ENCODE data around the gene KIF16B. TPM values are rescaled to one million over a fixed set of nuclear protein-coding genes. Genes with fewer than 3 reads are reported as not detected.

Gene KIF16B
- total and polyA plus RNA-seq, 2 of the 8 experiments (the other 6 are each of a cell fraction or from before 2014, with no cell fraction given): 3.0 to 9.2 TPM

- Histone ChIP-seq H2BK5ac (ENCODE audit: low read depth, low read length) (no peak overlapping the region), H2BK15ac (ENCODE audit: low read length) (no peak overlapping the region), H3K79me1 (ENCODE audit: low read depth, low read length) (no peaks in the 10 kb centered on the region), H3K79me2 (ENCODE audit: control insufficient read depth in 1 of 2, insufficient read depth in 2 of 2, low read length in 2 of 2) (no peaks in the 10 kb centered on the region), H3K27ac (ENCODE audit: low read depth, low read length) (no peak overlapping the region), H4K8ac (ENCODE audit: extremely low read depth, insufficient read depth, low read length) (no peak overlapping the region), H4K20me1 (replicated peaks in 1 of 2; ENCODE audit: control insufficient read depth in 1 of 2, insufficient read depth in 2 of 2, low read length in 2 of 2) (no peaks in the 10 kb centered on the region), H3K23me2 (ENCODE audit: low read depth, low read length) (no peaks in the 10 kb centered on the region), H2AFZ (ENCODE audit: low read length) (no peak overlapping the region), H4K5ac (ENCODE audit: insufficient read length, low read depth, low read length) (no peak overlapping the region), H3K23ac (ENCODE audit: insufficient read length) (no peak overlapping the region), H3K9me3 (ENCODE audit: insufficient read depth in 2 of 2, low read depth in 1 of 2, low read length in 1 of 2) (no peaks in the 10 kb centered on the region), H2BK120ac (replicated peaks; ENCODE audit: low read depth, low read length) (no peak overlapping the region), H3K4me1 (replicated peaks in 1 of 4; ENCODE audit: control insufficient read depth in 3 of 4, insufficient read depth in 4 of 4, low read length in 3 of 4) (no peaks in the 10 kb centered on the region), H3K4ac (replicated peaks; ENCODE audit: insufficient read length, low read depth, low read length) (no peak overlapping the region), H3K18ac (ENCODE audit: extremely low read depth, low read length) (no peak overlapping the region), H3K14ac (ENCODE audit: insufficient read length) (no peak overlapping the region), H3K4me3 (ENCODE audit: extremely low read depth in 1 of 4, insufficient read depth in 2 of 4, low read depth in 3 of 4, low read length in 4 of 4) (no peak overlapping the region), H2BK20ac (ENCODE audit: low read length) (no peak overlapping the region), H3K36me3 (ENCODE audit: control insufficient read depth in 2 of 4, insufficient read depth in 4 of 4, low read length in 3 of 4) (no peaks in the 10 kb centered on the region), H3K4me2 (ENCODE audit: insufficient read depth in 1 of 2, low read depth in 2 of 2, low read length in 2 of 2) (no peak overlapping the region), H3K56ac (replicated peaks; ENCODE audit: insufficient read length, low read depth, low read length) (no peak overlapping the region), H3K9ac (replicated peaks in 1 of 4; ENCODE audit: extremely low read depth in 1 of 4, low read depth in 3 of 4, low read length in 3 of 4) (no peak overlapping the region), H3K27me3 (replicated peaks in 1 of 4; ENCODE audit: control insufficient read depth in 3 of 4, extremely low read depth in 1 of 4, insufficient read depth in 3 of 4, low read length in 3 of 4) (no peaks in the 10 kb centered on the region), H2BK12ac (ENCODE audit: low read depth, low read length) (no peak overlapping the region), H2AK5ac (ENCODE audit: low read depth, low read length) (no peak overlapping the region), H4K91ac (replicated peaks; ENCODE audit: insufficient read length, low read length) (no peak overlapping the region)
- DNase-seq (ENCODE audit: low read depth in 1 of 2, low spot score in 2 of 2): no peak
- ChIA-PET POLR2A (ENCODE audit: partially characterized antibody) (no interaction called here), CTCF (ENCODE audit: partially characterized antibody) (no interaction called here)
- no peak for TF ChIP-seq EGR1 (IDR thresholded peaks at IDR 0.05; ENCODE audit: borderline replicate concordance, low read depth, low read length)
- FAIRE-seq: no peak
Observed at GRCh38 chr20:16312998-16313397, 260.2 kb downstream of the KIF16B start.

All from H1 (cell line).